HG02678 (cell line): ENCODE measurements around the gene NTRK3.

Experiments used
- ATAC-seq: cut with Tn5 transposase; IDR thresholded peaks from one replicate; pipeline ENCODE4 v1.9.1; 2021; ENCODE audit warnings: mild to moderate bottlenecking, moderate library complexity; ENCODE audit not compliant: unreplicated experiment

The NTRK3 gene

DNA sequence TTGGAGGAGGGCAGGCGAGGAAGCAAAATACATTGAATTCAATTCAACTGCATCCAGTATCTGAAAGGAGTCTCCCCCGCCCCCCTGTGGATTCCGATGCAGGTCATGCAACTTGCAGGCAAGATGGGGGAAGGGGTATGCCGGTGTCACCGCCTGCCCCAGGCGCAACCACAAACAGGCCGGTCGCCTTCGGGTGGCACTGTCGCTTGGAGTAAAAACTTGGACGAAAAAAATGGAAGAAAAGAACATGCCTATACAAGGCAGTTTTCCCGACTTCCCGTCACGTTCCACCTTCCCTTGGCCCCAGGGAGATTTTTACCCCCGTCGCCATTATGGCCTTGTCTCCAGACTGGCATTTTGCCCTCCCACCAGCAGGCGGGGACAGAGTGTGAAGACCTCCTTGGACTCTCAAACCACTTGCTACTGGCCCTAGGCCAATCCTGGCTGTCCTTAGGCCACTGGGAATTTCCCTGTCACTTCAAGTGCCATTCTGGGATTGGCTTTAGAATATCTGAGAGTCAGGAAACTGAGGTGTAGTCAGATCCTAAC, 1.6 kb upstream of the NTRK3 start:
- ATAC-seq = no peak

GRCh38 chr15:88257311-88258092, 963 bp upstream of the NTRK3 start:
- ATAC-seq = no peak

DNA sequence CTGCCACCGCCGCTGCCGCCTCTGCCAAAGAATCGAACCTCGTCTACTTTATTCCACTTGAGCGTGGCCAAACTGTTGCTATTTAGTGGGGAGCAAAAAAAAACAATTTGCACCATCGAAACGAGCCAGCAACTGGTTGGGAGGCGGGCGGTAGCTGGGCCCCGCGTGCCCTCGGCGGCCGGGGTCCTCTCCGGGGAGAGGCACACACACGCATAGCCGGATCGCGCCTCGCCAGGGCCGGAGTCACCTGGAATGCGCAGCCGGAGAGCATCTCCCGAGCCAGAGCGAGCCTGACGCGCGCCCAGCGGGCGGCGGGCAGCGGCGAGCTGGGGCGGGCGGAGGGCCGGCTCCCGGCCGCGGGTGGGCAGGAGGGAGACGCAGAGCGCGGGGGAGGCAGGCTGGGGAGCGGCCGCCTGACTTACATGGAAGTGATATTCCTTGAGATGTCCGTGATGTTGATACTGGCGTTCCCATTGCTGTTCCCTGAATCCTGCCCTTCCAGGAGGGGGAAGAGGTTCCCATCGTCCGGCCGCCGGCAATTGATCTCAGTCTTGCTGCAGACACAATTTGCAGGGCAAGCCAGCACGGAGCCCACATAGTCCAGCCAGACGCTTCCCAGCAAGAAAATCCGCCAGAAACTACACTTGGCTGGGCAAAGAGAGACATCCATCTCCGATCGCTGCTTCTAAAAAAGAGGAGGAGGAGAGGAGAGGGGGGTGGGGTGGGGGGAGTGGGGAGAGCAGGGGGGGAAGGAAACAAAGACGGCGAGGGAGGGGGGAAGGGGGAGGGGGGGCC, 858 bp downstream of the NTRK3 start:
- no peak for ATAC-seq

DNA sequence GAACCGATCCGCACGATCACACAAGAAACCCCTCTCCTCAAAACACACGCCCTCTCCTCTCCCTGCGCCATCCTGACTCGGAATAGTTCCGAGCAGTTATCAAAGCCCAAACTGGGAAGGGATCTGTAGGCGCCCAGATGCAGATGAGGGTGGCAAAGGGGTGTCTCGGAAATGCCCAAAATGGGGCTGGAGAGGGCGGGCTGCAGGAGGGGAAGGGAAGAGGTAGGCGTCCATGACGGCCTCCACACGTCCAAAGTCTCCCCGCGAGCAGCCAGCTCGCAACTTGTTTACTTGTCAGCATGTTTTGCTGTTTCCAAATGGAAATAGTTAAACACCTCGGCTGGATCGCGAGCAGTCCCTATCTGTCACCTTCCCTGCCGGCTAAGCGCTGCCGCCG, 1.5 kb downstream of the NTRK3 start:
- ATAC-seq = no peak

DNA sequence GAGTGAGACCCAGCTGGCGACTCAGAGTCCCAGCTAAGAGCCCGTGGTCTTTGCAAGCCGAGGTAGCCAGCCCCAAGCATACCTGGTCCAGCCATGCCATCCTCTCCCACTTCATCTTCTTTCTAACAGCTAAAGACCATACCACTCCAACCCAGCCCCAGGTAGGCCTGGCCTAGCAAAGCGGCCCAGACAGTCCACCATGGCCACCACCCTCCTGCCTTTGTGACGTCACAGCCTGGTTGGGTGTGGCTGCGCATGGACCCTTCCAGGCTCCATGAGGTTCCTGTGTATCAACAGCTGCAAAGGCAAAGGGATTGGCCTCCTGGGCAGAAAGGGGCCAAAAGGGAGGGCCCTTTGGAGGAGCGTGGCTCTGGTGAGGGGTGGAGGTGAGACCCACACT, 4.1 kb downstream of the NTRK3 start:
- no peak for ATAC-seq

GRCh38 chr15:88250826-88251225, 5.7 kb downstream of the NTRK3 start:
- ATAC-seq = no peak

DNA sequence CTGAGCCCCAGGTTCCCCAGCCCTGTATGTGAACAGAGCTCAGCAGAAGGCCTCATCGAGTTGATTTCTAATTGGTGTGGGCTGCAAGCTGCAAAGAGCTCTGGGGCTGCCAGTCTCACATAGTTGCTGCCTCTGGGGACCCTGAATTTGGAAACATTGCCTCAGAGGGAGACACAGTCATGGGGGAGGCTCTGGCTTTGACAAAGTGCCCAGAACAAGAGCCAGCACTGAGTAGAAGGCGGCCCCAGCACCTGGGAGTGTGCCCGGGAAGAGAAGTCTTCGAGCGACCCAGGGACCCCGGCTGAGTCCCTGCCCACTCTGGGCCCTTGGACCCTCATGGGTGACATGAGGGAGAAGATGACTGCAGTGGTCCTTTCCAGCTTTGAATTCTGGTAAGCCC, 7.3 kb downstream of the NTRK3 start:
- ATAC-seq = no peak

GRCh38 chr15:88247914-88248313, 8.6 kb downstream of the NTRK3 start:
- no peak for ATAC-seq

DNA sequence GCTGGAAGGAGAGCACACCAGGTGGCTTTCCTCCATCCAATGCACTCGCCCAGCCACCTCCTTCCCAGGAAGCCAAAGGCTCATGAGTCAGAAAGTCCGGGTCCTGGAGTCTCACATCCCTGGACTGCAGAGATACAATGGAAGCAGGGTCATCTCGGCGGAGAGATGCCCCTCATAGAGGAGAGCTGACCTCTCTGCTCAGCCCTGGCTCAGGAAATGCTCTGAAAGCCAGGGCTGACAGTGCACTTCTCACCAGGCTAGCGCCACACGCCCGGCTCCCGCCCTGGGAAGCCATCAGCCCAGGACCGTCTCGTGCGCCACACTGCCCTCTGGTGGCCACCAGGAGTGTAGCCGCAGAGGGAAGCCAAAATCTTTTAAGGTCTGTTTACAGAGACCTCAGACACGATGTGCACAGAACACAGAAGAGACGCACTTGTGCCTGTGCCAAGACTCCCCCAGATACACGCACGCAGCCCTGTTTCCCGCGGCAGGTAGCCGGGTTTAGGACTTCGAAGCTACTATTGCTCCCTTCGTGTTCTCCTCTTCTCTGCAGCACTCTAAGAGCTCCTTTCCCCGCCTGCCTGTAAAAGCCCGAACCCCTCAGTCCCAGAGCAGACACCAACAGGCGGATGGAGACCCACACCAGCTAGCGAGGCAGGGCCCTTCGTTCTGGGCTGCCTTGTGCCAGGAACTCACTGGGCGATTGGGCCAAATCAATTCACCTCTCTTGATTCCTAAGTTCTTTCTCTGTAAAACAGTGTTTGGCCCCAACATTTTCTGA, 9.7 kb downstream of the NTRK3 start:
- peak; percentile 85 for ATAC-seq

DNA sequence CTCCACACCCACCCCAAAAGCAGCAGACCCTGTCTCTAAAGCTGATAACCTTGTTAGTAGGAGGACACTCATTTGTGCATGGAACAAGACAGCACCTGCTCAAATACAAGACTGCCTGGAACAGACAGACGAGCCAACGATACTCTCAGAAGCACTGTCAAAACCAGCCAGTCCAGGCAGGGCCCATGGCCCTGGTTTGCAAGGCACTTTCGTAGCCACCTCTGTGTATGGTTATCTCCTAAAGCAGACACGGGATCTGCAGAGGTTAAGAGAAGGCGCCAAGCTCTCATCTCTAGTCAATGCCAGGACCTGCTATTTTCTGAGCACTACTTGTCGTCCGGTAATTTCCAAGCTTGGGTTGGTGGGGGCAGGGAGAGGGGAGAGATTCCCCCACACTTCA, 10.5 kb downstream of the NTRK3 start:
- no peak for ATAC-seq

DNA sequence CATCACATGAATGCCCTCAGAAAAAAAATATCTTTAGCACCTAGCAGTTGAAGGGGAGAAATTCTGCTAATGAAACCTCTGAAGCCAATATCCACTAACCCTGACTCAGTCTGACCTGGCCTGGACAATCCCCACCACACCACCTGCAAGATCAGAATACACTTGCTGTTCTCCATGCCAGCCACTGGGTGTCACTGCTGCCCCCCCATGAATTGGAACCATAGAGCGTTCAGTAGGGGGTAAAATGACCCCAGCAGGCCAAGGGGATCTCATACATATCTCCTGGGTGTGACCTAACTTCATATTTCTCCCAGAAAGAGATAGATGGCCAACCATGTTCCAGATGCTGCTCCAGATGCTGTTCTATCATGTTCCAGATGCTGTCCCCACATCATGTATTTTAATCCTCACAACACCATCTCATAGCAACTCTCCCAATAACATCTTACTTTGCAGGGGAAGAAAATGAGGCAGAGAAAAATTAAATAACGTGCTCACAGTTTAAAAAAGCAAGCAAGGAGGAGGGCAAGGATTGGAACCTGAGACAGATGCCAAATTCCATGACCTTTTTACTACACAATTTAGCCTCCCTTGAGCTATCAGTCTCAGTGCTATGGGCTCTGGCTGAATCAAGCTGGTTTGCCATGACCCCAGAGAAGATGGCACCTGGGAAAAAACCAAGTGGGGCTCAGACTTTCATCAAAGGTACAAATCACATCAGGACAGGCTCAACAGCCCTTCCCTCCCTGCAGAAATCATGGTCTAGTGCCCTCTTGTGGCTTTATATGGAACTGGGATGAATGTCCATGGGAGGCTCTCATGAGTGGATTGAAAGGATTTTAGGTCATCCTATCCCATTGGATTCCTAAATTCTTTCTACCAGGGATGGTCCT, 12.4 kb downstream of the NTRK3 start:
- ATAC-seq = no peak

DNA sequence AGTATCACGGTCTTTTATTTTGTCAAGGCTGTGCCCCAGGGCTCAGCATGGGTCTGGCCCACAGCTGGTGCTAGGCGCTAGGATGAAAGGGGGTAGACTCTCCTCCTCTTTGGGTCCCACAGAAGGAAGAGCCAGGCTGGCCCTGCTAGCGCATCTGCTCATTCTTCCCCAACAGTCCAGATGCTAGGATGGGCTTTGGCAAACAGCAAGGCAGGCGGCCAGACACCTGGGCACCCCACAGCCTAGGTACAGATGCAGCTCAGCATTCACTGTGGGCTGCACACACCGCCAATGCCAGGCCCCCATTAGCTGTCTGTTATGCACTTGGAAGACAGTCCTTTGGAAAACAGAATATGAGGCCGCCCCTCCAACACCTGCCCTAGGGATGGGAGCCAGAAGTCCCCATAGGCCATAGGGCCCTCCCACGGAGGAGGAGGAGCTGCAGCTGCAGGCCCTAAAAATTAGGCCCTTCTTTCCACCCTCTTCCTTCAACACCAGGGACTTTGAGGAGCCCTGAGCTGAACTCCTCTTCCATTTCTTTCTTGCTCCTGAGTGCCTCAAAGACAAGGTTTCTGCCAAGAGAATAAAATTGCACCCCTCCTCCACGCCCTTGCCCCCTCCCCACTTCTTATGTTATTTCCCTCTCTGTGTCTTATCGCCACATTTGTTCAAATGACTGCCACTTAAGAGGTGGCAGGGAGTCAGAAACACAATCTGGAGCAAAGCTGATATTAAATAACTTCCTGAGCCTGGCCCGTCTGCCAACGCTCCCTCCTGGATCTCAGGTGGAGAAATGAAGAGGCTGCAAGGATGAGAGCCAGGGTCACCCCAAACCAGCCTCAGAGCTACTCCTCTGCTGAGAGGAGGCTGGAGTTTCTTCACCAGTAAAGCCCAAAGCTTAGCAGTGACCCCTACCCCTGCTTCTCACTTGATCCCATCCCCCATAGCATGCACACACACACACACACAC, 13.7 kb downstream of the NTRK3 start:
- ATAC-seq = no peak

DNA sequence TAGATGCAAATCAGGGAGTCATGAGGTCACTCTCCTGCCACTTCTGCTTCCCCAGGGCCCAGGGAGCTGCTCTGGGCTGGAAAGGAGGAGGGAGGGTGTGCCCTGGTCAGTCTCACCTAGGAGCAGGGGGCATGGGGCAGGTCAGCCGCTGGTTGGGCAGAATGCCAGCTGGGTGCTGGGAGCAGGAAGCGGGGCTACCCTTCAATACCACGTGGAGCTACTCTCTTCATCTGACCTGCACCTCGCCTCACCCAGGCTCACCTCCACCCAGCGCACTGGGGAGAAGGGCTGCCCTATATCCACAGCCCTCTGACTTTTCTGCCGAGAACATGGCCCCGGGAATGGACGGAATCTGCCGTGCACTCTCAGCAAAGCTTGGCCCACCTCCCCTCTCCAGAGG, 15.1 kb downstream of the NTRK3 start:
- ATAC-seq = no peak

DNA sequence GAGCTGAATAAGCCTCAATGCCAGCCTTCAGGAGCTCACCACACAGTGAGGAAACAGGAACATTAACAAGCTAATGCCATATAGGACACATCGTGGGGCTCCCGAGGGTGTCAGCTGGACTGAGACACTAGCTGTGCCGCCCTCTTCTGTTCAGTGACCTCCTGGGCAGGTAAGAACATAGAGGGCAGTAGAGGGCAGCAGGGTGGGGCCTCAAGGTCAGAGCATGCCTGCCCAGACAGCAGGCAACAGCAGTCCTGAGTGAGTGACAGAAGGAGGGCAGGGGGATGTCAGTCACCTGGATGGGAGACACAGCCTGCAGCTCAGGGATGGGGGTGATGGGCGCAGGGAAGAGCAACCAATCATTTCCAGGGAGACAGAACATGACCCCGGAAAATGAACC, 15.5 kb downstream of the NTRK3 start:
- ATAC-seq = no peak

GRCh38 chr15:88239594-88239993, 16.9 kb downstream of the NTRK3 start:
- ATAC-seq = no peak

- no peak for ATAC-seq
Measured at GRCh38 chr15:88238618-88239430, 17.7 kb downstream of the NTRK3 start.

GRCh38 chr15:88234711-88235110, 21.8 kb downstream of the NTRK3 start:
- ATAC-seq = no peak

- no peak for ATAC-seq
Measured at GRCh38 chr15:88233921-88234320, 22.6 kb downstream of the NTRK3 start.
